NCI-H1930 (cell line): ENCODE results near the gene ZNF350.
"Not testable (repeated sequence)": the region's sequence is repeated elsewhere in the genome, so short reads cannot be mapped to it uniquely, and the experiment has no call there.

Experiments
- DNase-seq, 2 experiments: peaks; one replicate each; lab custom pipeline; 2025; lab: John Stamatoyannopoulos, UW

ZNF350 gene

GRCh38 chr19:51971624-51972023 is 15.0 kb downstream of the ZNF350 start:
- no peak for DNase-seq

GRCh38 chr19:51970718-51971117 is 15.9 kb downstream of the ZNF350 start:
- DNase-seq = no peak

- DNase-seq = no peak
Observed at GRCh38 chr19:51965583-51965982, 21.1 kb downstream of the ZNF350 start.

GRCh38 chr19:51960621-51961233 is 25.9 kb downstream of the ZNF350 start:
- DNase-seq = not testable (repeated sequence)

- DNase-seq = no peak
Observed at GRCh38 chr19:51959791-51960190, 26.8 kb downstream of the ZNF350 start.

- not testable (repeated sequence) for DNase-seq
Observed at GRCh38 chr19:51957846-51958245, 28.8 kb downstream of the ZNF350 start.

- DNase-seq = no peak
Observed at GRCh38 chr19:51948975-51949374, 37.7 kb downstream of the ZNF350 start.

GRCh38 chr19:51946602-51947001 is 40.0 kb downstream of the ZNF350 start:
- DNase-seq = no peak

GRCh38 chr19:51944798-51945552 is 41.7 kb downstream of the ZNF350 start:
- DNase-seq = no peak

GRCh38 chr19:51938936-51939335 is 47.7 kb downstream of the ZNF350 start:
- no peak for DNase-seq

GRCh38 chr19:51931921-51932320 is 54.7 kb downstream of the ZNF350 start:
- DNase-seq = no peak

- DNase-seq = no peak
Observed at GRCh38 chr19:51927859-51928258, 58.8 kb downstream of the ZNF350 start.

GRCh38 chr19:51926784-51927741 is 59.6 kb downstream of the ZNF350 start, which contains the start of gene ZNF613:
TSS of gene ZNF613 (plus strand) at chr19:51927472. CDS start at chr19:51936221, 8,749 bp downstream.
- peak; percentile 88 to 92 for DNase-seq

GRCh38 chr19:51926426-51926783 is 60.2 kb downstream of the ZNF350 start:
- no peak for DNase-seq

- DNase-seq = no peak
Observed at GRCh38 chr19:51921949-51922348, 64.7 kb downstream of the ZNF350 start.

GRCh38 chr19:51919606-51920005 is 67.0 kb downstream of the ZNF350 start:
- no peak for DNase-seq

- no peak for DNase-seq
Observed at GRCh38 chr19:51916167-51916566, 70.5 kb downstream of the ZNF350 start.

GRCh38 chr19:51915324-51915867 is 71.2 kb downstream of the ZNF350 start:
- DNase-seq = no peak
